NOMO-1 treated with dmso at 0.1 percent for 144 hours (cell line): ENCODE data around the gene FZR1.
"Not testable (repeated sequence)": the region's sequence is repeated elsewhere in the genome, so short reads cannot be mapped to it uniquely, and the experiment has no call there.

Experiments
- DNase-seq: peaks from one replicate; lab custom pipeline; 2025; ENCODE audit not compliant: unreplicated experiment; lab: John Stamatoyannopoulos, UW

Gene FZR1

DNA sequence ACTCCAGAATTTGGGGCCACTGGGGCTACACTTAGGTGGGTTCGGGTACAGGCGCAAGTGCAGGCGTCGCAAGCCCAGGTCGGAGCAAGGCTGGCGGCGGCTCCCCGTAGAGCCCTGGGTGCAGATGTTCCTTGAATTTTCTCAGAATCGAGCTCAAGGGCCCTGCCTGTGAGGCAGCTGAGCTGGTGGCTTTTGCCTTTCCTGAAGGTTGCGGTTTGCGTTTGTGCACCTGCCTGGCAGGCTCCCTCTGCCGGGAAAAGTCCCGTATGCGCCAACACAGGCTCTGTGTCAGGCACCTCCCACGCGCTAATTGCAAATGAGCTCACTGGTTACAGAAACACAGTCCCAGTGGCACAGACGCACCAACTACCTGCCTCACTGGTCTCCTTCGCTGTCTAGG lies 11.6 kb upstream of the FZR1 start:
- DNase-seq, result no peak

DNA sequence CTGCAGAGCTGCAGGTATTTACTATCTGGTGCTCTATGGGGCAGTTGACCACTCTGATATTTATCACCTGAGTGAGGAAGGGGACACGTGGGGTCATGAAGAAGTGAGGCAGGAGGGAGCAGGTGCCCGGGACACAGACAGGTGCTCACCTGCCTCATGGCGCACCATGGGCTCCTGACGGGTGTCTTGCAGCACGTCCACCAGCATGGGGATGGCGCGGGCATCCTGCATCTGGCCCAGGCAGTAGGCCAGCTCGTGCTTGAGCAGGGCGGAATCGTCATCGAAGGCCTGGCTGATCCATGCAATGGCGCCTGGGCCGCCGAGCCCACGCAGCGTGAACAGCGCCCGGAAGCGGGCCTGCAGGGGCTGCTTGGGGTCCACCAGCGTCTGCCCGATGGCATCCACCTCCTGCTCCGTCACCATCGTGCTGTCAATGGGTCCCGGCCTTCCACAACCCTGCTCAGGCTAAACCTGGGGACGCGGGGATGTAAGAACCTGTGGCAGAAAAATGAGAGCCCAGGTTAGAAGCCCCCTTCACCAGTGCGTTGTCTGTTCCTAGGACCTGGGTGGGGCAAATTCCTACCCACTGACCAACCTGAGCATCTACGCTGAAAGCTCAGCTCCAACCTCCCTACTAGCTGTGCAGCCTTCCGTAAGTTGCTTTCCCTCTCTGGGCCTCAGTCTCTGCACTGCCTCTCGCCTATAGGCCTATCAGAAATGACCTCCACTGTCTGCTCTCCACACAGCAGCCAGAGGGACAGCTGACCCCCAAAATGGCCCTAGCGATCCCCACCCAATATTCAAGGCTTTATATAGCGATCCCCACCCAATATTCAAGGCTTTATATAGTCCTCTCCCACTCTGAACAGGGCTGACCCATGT lies 9.5 kb upstream of the FZR1 start:
- DNase-seq, result no peak

DNA sequence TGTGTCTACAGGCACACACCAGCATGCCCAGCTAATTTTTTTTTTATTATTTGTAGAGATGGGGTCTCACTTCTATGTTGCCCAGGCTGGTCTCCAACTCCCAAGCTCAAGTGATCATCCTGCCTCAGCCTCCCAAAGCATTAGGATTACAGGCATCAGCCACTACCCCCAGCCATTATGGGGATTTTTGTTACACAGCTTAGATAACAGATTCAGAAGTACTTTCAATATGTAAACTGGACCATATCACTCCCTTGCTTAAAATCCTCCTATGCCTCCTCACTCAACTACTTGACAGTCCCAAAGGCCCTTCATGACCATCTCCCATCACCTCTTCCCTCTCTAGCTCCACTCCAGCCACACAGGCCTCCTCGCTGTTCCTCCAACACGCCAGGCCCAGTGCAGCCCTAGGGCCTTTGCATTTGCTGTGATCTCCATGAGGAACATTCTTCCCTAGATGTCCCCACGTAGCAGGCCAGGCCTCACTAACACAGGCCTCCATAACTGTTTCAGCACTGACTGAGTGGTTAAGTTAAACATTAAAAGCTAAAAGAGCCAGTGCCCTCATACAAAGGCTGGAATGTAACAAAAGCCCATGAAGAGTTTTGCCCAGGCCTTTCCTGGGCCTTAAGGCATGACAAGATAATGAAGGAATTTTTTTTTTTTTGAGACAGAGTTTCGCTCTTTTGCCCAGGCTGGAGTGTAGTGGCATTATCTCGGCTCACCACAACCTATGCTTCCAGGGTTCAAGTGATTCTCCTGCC lies 8.2 kb upstream of the FZR1 start:
- no peak for DNase-seq

DNA sequence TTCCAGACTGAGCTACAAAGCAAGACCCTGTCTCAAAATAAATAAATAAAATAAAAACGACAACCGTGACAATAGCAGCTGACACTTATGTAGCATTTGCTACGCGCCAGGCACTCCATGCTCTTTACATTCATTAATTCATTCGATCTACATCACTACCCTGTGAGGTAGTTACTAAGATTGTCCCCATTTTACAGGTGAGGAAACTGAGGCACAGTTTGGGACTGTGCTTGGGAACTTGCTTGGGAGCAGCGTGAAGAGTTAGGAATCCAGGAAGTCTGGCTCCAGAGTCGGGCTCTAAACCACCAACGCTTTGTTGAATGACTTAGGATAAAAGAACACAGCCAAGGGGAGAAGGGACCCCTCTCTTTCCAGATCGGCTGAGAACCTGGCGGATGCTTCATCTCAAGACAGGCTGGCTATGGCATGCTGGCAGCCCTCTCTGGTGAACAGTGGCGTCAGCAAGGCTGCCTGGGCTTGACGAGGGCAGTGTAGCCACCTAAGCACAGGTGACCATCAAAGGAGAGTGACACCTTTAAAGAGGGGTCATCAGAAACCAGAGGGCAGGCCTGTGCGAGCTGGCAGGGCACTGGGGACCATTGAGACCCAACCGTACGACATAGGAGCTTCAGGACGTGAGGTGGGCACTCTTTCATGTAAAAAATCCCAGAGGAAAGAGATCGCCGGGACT lies 6.2 kb upstream of the FZR1 start:
- DNase-seq, result no peak

DNA sequence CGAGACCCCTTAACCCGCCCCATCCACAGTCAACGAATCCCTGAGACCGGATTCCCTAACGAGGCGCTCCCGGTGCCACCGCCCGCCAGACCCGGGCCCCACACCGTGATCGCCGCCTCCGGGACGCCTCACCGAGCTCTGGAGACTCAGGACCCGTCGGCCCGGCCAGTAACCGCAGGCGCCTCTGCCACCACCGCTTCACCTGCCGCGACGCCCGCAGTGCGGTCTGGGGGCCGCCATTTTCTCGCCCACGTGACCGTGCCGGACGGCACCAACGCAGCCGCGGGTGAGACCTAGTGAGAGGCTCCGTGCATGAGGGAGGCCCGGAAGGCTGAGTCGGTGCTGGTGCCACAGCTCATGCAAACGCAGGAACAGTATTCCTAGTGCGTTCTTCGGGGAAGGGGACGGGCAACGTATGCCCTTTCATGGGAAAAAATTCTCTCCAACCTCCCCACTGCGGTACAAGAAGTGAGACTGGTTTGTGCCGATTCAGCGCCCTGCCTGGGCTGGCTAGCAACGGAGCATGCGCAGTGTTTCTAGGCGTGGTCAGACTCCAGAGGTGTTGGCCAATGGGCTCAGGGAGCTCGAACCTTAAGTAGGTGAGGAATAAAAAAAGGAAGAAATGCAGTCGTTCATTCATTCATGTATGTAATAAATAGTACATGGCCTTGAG lies 5.5 kb upstream of the FZR1 start, which contains the start of gene DOHH:
Gene DOHH (minus strand): TSS at position 246 of the 673 bp plus-strand sequence. CDS start 3,860 bp downstream, outside the sequence.
- peak; percentile 97 for DNase-seq

DNA sequence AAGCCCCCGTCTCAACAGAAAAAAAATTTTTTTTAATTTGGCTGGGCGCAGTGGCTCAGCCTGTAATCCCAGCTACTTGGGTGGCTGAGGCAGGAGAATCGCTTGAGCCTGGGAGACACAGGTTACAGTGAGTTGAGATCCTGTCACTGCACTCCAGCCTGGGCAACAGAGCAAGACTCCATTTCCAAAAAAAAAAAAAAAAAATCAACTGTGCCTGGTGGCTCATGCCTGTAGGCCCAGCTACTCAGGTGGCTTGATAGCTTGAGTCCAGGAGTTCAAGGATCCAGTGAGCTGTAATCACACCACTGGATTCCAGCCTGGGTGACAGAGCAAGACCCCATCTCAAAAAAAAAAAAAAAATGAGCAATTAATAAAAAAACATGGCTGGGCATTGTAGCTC lies 4.3 kb upstream of the FZR1 start:
- DNase-seq, result no peak

DNA sequence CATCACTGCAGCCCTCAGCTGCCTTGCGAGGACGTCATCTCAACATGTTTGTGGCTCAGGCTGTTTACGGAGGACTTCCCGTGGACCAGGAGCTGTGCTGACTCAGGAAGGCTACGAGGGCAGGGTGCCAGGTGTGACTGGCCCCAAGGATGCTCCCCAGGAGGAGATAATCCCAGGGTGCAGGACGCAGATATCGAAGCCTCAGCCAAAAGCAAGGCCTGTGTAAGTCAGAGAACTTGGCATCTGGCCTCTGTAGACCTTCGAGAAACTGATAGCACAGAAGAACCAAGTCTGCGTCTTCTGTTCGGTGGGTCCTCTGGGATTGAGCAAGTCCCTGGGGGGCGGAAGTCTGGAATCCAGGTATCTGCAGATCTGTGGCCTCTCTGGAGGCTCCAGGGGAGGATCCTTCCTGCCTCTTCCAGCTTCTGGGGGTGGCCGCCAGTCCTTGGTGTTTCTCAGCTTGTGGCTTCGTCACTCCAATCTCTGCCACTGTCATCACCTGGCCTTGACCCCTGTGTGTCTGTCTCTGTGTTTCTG lies 3.0 kb upstream of the FZR1 start:
- DNase-seq, result no peak

DNA sequence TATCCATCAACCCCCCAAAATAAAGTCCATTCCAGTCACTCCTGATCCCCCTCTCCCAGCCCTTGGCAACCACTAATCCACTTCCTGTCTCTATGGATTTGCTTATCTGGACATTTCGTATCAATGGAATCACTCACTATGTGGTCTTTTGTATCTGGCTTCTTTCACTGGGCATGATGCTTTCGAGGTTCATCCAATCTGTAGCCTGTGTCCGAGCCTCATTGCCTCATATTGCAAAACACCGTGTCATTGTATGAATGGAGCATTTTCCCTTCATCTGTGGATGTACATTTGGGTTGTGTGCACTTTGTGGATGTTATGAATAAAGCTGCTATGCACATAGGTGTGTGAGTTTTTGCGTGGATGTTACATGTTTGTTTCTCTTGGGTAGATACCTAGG lies 1.4 kb upstream of the FZR1 start:
- no peak for DNase-seq

DNA sequence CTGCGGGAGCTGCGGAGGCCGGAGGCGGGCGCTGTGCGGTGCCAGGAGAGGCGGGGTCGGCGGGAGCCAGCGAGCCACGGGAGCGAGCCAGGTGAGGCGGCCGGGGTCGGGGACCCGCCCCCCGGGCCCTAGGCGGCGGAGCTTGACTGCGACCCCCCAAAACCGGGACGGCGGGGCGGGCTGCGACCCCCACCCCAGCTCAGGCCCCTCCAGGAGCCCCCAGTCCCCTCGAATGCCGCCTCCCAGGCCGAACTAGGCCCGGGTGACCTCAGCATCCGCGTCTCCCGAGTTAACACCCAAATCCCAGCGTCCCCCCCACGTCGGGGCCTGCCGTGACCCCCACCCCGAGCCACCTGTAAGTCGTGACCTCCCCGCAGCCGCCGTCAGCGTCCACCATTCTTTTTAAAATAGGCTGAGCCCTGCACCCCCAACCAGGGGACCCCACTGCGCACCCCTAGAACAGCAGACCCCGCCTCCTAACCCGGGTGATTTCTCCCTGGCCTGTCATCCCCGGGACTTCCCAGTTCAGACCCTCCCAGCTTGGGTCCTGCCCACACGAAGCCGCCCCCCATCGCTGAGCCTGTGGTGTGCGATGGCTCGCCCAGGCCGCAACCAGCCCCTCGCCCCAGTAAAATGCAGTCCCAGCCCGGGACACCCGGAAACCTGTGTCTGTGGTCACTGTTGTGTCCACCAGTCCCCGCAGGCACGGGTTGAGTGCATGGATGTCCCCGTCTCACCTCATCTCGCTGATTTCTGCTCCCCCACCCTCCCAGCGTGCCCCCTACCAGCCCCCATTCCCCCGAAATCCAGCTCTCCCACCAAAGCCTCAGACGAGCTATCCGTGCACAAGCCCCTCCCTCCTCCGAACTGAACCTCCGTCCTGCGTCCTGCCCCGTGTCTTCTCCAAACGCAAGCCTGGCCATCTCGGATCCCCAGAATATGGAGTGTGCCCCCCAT lies 551 bp downstream of the FZR1 start:
- DNase-seq, result peak; percentile 7

DNA sequence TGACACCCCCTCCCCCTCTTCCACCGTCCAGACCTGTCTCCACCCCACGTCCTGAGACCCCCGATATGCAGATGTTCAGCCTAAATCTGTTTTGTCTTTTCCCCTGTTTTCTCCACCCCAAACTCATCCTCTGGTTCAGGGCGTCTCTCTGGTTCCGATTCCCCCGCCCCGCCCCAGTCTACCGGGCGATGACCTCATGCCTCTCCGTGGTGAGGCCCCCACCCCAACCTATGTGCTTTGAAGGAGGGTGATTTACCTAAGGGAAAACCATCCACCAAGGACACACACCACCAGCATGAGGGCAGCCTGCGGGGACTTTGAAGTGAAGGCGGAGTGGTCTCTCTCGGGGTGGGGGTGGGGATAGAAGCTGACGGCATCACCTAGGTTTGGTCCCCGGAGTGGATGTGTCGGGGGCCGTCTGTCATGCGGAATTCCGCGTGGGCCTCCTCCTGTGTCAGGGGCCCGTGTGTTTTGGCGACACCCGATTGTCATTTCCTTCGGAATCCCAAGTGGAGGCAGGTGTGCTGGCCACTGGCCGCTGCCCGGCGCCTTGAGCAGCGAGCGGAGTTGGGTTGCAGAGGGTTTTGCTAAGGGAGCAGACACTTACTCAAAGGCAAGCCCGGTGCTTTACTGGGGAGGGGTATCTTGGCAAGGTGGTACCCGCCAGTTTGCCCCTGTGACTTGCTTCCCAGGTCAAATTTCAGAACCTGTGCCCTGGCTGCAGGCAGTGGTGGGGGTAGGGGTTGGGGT lies 1.4 kb downstream of the FZR1 start:
- no peak for DNase-seq

DNA sequence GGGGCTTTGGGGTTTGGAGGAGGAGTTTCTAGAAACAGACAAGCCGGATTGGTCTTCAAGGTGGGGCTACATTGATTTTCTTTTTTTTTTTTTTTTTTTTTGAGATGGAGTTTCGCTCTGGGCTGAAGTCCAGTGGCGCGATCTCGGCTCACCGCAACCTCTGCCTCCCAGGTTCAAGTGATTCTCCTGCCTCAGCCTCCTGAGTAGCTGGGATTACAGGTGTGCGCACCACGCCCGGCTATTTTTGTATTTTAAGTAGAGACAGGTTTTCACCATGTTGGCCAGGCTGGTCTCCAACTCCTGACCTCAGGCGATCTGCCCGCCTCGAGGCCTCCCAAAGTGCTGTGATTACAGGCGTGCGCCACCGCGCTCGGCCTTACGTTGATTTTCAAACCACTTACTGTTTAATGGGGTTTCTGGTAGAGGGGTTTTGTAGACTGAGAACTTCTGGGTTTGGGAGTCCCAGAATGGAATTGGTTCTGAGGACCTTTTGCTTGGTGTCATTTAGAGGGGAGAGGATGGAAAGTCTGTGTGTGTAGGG lies 2.1 kb downstream of the FZR1 start:
- DNase-seq, result not testable (repeated sequence)

DNA sequence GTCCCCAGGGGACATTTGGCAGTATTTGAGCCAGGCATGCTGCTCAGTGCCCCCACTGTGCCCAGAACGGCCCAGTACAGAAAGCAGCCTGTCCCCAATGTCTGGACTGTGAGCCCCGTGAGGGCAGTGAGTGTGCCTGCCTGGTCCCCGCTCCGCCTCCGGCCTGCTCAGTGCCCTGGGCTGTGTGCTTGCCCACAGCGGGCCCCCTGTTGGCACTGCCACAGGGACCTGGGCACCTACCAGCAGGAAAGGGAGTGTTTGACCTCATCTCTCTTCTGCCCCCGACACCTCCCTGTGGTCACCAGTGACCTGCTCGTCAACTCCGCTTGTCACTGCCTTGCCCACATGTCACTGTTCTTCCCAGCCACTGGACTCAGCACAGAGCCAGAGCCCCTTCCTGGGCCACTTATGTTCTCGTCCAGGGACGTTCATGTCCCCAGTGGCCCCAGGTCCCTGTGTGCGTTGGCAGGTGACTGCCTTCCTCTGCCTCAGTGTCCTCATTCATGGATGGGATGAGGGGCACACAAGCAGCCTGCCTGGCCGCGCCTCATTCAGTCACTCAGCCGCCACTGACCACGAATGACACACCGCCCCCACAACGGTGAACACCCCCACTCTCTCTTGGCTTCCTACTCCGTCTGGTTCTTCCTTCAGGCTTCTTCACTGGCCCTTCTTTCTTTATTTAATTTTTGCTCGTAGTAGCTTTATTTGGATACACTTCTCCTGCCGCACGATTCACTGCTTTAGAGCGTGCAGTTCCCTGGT lies 2.8 kb downstream of the FZR1 start:
- DNase-seq, result no peak

DNA sequence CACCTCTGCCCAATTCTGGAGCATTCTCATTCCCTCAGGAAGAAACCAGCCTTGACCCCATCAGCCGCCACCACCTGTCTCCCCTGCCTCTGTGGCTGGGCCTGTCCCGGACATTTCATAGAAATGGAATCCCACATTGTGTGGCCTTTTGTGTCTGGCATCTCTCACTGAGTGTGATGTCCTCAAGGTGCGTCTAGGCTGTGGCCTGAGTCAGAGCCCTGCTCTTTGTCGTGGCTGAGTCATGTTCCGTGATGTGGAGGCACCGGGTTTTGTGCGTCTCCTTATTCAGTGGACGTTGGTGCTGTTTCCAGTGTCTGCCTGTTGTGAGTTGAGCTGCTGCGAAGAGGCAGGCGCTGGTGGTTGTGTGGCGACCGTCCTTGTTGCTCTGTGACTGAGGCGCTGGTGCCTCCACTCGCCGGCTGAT lies 3.5 kb downstream of the FZR1 start:
- DNase-seq, result no peak

DNA sequence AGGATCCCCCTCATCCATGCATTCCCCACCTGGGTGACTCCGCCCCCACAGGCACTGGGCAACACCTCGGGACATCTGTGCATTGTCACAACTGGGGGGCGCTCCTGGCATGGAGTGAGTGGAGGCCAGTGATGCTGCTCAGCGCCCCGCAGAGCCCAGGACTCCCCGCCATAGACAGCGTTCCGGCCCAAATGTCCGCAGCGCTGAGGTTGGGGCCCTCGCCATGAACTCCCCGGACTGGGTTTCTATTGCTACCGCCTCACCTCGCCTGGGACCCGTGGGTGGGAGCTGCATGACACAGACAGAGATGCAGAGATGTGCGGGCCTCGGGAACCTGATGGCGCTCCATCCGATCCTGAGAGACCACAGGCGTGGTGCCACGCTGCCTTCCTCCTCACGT lies 4.6 kb downstream of the FZR1 start:
- DNase-seq, result no peak

DNA sequence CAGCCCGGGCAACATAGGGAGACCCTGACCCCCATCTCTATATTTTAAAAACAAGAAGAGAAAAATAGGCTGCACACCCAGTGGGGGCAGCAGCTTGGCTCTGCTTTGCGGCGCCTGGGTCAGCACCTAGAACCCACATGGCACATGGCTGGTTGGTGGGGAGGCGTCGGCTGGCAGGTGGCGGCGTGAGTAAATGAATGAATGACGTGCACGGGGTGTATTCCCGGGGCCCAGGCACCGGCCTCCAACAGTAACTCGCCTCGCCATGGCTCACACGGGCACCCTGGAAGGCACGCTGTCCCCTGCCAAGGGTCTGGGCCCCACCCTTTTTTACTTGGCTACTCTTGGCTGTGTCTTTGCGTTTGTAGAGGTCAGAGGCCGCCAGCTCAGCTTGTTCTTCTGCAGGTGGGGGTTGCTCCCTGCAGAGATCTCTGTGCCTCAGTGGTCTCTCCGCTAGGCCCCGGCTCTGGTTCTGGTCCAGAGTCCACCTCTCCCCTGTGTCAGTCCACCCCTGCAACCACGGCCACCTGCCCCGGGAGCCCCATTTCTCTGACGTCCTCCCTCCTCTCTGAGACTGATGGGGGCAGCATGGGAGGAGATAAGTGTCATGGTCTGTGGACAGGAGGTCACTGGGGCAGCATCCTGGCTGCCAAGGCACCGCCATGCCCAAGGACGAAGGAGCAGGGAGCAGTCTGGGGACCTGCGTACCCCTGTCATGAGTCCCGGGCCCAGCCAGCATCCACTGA lies 5.6 kb downstream of the FZR1 start:
- DNase-seq, result no peak

DNA sequence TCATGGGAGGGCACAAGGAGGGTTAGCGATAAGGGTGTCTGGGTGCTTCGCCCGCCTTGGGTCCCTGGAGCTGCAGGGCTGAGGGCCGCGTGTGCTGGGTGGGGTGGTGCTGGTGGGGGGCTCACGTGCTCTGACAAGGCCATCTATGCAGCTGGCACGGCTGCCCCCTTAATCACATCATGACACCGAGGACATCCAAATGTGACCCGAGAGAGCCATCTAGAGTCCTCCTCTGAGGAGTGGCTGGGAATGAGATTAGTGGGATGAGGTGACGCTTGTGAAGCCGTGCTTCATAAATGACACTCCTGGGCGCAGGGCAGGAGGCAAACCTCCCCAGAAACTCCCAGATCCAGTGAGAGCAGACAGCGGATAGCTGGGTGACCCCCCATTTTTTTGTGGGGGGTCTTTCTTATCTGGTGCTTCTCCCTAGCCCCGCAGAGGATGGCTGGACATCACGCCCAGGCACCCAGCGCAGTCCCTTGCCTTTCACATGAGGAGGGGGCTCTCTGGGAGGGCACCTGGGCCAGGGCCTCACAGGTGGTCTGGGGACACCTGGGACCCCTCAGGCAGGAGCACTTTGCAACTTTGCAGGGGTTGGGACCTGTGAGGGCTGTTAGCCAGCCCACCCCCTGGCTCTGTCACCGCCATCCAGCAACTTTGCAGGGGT lies 6.6 kb downstream of the FZR1 start:
- no peak for DNase-seq
